Natural killer cell (primary cell): ENCODE measurements around the gene DOCK9. TPM values are rescaled to one million over a fixed set of nuclear protein-coding genes. Genes with fewer than 3 reads are reported as not detected.

Source experiments
- ATAC-seq, 3 donors: fragments of 150-1000 bp in 2 of 3; fragments of 200-7000 bp in 1 of 3; cut with Tn5 transposase; 1 replicate in 1 of 3; 2 replicates in 2 of 3; pipeline ENCODE4 v1.10.0; 2021; ENCODE audit warnings: mild to moderate bottlenecking in 2 of 3, moderate library complexity in 2 of 3
- DNase-seq, 2 donors: peaks; one replicate each; pipeline versions ENCODE4 v3.0.0 to v3.0.0-alpha.2; 2013 to 2021; ENCODE audit warnings: mixed read lengths in 1 of 2
- H3K27ac ChIP-seq: one replicate; pipeline ENCODE4 v1.5.1; 2013; ENCODE audit warnings: mild to moderate bottlenecking, low read length
- H3K27me3 ChIP-seq: one replicate; pipeline ENCODE4 v1.6.1; 2013; ENCODE audit warnings: low read length; ENCODE audit not compliant: control insufficient read depth, insufficient read depth
- H3K36me3 ChIP-seq: one replicate; pipeline ENCODE4 v1.6.1; 2013; ENCODE audit warnings: low read length; ENCODE audit not compliant: control insufficient read depth, insufficient read depth
- H3K4me1 ChIP-seq: one replicate; pipeline ENCODE4 v1.6.1; 2013; ENCODE audit warnings: low read length; ENCODE audit not compliant: control insufficient read depth, insufficient read depth
- H3K4me3 ChIP-seq: one replicate; pipeline ENCODE4 v1.5.1; 2013; ENCODE audit warnings: low read length
- H3K9me3 ChIP-seq: one replicate; pipeline ENCODE4 v1.6.1; 2013; ENCODE audit warnings: low read length; ENCODE audit not compliant: control insufficient read depth, insufficient read depth
- H3K27ac Mint-ChIP-seq, 2 donors: one replicate each; pipeline ENCODE4 v1.8.0; 2022; ENCODE audit warnings: mild to moderate bottlenecking in 2 of 2, mixed read lengths in 2 of 2, moderate library complexity in 1 of 2
- H3K27me3 Mint-ChIP-seq, 2 donors: one replicate each; pipeline ENCODE4 v1.8.0; 2022; ENCODE audit warnings: low read depth in 2 of 2, mixed read lengths in 2 of 2
- H3K36me3 Mint-ChIP-seq: one replicate; pipeline ENCODE4 v1.8.0; 2022; ENCODE audit warnings: mixed read lengths
- H3K4me1 Mint-ChIP-seq, 2 donors: one replicate each; pipeline ENCODE4 v1.8.0; 2022; ENCODE audit warnings: mixed read lengths in 2 of 2
- H3K4me3 Mint-ChIP-seq: one replicate; pipeline ENCODE4 v1.8.0; 2022; ENCODE audit warnings: mild to moderate bottlenecking, moderate library complexity, mixed read lengths
- H3K9me3 Mint-ChIP-seq, 2 donors: one replicate each; pipeline ENCODE4 v1.8.0; 2022; ENCODE audit warnings: mixed read lengths in 2 of 2
- CTCF ChIP-seq: fragments of 200-600 bp; IDR thresholded peaks from one replicate; pipeline ENCODE4 v1.8.0; 2022; ENCODE audit warnings: antibody characterized with exemption
- WGBS: methylation state at CpG from one replicate; pipeline ENCODE4 v1.1.7; 2013; ENCODE audit warnings: missing lambda C conversion rate; ENCODE audit not compliant: insufficient coverage; 5-methylcytosine and 5-hydroxymethylcytosine counted together
- intact Hi-C: fragments of 100-400 bp; cut with micrococcal nuclease; formaldehyde crosslinking; loops from one replicate; pipeline ENCODE4 v1.14.2; 2022
- total RNA-seq, 4 donors: library from RNA; stranded (reverse); fragments of 120-200 nt in 1 of 4; gene quantifications; one replicate each; pipeline versions ENCODE4 v1.2.3 to v1.2.4, GENCODE V29; 2013 to 2022

DOCK9 gene
- total RNA-seq, 3 donors from 2014 or later (not counting 1 experiment from before 2014, with no cell fraction given): 31.5 to 42.5 (median 40.9) TPM

- Mint-ChIP-seq H3K4me3 (no peak overlapping the region), H3K4me1 (no peaks in the 10 kb centered on the region), H3K27ac (no peak overlapping the region), H3K9me3 (no peaks in the 10 kb centered on the region), H3K27me3 (no peaks in the 10 kb centered on the region), H3K36me3 (peaks cover 14% of the 10 kb centered on the region)
- 85% methylated on average over 12 of the region's 13 CpGs for WGBS
- H3K9me3 ChIP-seq: no peaks in the 10 kb centered on the region
- peaks cover 54% of the 10 kb centered on the region for H3K36me3 ChIP-seq
- H3K4me3 ChIP-seq: no peak overlapping the region
- DNase-seq (no peak), ATAC-seq (no peak)
- H3K27me3 ChIP-seq: no peaks in the 10 kb centered on the region
- H3K4me1 ChIP-seq: no peaks in the 10 kb centered on the region
- TF ChIP-seq CTCF: no peak
- no peak overlapping the region for H3K27ac ChIP-seq
- intact Hi-C loops: no loop called here
Observed at GRCh38 chr13:98824376-98825160, 153.3 kb downstream of the DOCK9 start.

- H3K27me3 ChIP-seq: no peaks in the 10 kb centered on the region
- H3K9me3 ChIP-seq: no peaks in the 10 kb centered on the region
- intact Hi-C loops: no loop called here
- H3K4me1 ChIP-seq: no peaks in the 10 kb centered on the region
- peaks cover 14% of the 10 kb centered on the region for H3K36me3 Mint-ChIP-seq
- no peak for ATAC-seq
- no peak for TF ChIP-seq CTCF
- no peak overlapping the region for H3K27ac Mint-ChIP-seq
- no peak overlapping the region for H3K4me3 Mint-ChIP-seq
- H3K27me3 Mint-ChIP-seq: no peaks in the 10 kb centered on the region
- no peaks in the 10 kb centered on the region for H3K4me1 Mint-ChIP-seq
- no peaks in the 10 kb centered on the region for H3K9me3 Mint-ChIP-seq
- peaks cover 47% of the 10 kb centered on the region for H3K36me3 ChIP-seq
- WGBS: 98% methylated on average over 5 of the region's 5 CpGs
- no peak overlapping the region for H3K4me3 ChIP-seq
- H3K27ac ChIP-seq: no peak overlapping the region
- DNase-seq: no peak
Observed at GRCh38 chr13:98823442-98823841, 154.4 kb downstream of the DOCK9 start.

- H3K9me3 Mint-ChIP-seq: no peaks in the 10 kb centered on the region
- Histone ChIP-seq H3K9me3 (no peaks in the 10 kb centered on the region), H3K36me3 (peaks cover 38% of the 10 kb centered on the region), H3K4me1 (no peaks in the 10 kb centered on the region), H3K27me3 (no peaks in the 10 kb centered on the region), H3K27ac (no peak overlapping the region), H3K4me3 (no peak overlapping the region)
- intact Hi-C loops: no loop called here
- DNase-seq (no peak), ATAC-seq (no peak)
- H3K4me1 Mint-ChIP-seq: no peaks in the 10 kb centered on the region
- WGBS: 91% methylated on average over 3 of the region's 3 CpGs
- TF ChIP-seq CTCF: no peak
- H3K36me3 Mint-ChIP-seq: peaks cover 14% of the 10 kb centered on the region
- no peaks in the 10 kb centered on the region for H3K27me3 Mint-ChIP-seq
- no peak overlapping the region for H3K4me3 Mint-ChIP-seq
- H3K27ac Mint-ChIP-seq: no peak overlapping the region
Observed at GRCh38 chr13:98822225-98822606, 155.6 kb downstream of the DOCK9 start.
